Stimulated activated CD4-positive, alpha-beta T cell treated with anti-CD3 and anti-CD28 coated beads, Interleukin-12 subunit alpha, Interleukin-12 subunit beta, amount 100 ng/mL, for 4 hours (primary cell): ENCODE results near the gene RBM47.
"Not testable (repeated sequence)": the region's sequence is repeated elsewhere in the genome, so short reads cannot be mapped to it uniquely, and the experiment has no call there.

Experiments used
- DNase-seq: peaks from one replicate; pipeline ENCODE4 v3.0.0-alpha.2; 2020

RBM47 gene

GRCh38 chr4:40524366-40525041 lies 105.2 kb downstream of the RBM47 start:
- no peak for DNase-seq

DNA sequence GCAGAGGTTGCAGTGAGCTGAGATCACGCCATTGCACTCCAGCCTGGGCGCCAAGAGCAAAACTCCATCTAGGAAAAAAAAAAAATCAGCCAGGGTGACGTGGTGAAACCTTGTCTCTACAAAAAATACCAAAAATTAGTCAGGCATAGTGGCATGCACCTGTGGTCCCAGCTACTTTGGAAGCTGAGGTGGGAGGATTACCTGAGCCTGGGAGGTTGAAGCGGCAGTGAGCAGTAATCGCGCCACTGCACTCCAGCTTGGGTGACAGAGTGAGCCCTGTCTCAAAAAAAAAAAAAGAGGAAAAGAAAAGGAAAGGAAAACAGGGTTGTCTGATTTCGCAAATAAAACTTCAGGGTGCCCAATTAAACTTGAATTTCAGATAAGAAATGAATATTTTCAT lies 106.1 kb downstream of the RBM47 start:
- DNase-seq = no peak

DNA sequence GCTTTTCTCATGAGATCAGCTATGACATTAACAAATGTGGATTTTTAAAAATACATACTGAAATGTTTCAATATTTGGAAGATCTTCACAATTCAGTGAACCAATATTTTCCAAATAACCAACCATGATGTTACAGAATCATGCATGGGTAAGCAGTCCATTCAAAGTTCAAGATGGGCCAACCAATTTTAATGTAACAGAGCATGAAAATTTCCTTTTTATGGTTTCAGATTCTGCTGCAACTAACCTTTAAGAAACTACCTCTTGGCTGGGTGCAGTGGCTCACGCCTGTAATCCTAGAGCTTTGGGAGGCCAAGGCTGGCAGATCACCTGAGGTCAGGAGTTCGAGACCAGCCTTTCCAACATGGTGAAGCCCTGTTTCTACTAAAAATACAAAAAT lies 107.7 kb downstream of the RBM47 start:
- no peak for DNase-seq

DNA sequence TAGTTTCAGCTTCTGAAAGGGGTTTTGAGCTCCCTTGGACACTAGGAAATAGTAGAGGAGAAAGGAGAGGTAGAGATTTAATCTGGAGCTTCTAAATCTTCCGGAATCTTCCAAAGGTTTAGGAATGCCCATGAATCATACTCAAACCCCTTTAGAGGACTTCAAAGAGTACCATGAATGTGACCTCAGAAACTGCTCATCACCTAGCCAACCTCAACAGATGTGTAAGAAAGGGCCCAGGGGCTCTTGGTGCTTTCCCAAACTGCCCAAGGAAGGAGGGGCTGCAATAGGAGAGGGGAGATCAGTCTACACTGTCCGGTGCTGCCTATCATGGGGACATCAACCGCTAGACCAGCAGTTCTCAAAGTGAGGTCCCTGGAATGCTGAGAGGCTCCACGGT lies 109.1 kb downstream of the RBM47 start:
- no peak for DNase-seq

GRCh38 chr4:40517081-40517480 lies 112.6 kb downstream of the RBM47 start:
- not testable (repeated sequence) for DNase-seq

- DNase-seq = no peak
These were observed 113.0 kb downstream of the RBM47 start for GRCh38 chr4:40516651-40517050.

DNA sequence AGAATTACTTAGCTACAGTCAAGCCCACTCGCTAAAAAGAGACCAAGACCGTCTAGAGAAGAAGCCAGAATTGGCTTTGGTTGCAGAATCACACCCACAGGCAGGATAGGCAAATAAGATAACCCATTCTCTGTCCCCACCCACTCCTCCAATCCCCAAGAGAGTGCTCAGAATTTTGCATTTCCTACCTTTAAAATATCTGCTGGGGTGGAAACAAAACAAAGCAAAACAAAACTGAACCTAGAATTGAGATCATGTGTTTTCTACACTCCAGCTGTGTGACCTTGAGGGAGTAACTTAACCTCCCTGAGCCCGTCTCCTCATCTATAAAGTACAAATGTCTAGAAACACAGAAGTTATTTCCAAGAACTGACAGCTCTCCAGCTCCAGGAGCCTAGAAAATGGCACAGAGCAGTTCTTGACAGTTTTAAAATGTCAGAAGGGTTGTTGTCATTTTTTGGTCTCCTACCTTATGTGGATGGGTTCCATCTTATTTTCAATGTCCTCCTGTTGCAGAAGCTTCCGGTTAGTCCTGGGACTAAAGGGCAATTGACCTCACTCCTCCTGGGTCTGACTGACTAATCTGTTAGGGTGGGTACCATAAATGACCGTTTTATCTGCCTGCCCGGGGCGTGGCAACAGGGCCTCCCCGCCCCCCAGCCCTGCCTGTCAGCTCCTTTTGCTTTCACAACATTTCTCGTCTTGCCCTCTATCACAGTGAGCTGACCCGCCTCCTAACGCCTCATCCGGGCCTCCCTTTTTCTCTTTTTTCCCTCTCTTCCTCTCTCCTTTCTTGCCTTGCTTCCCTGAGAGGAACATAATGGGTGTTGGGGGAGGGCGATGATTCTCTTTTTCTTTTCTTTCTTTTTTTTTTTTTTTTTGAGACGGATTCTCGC lies 114.0 kb downstream of the RBM47 start:
- no peak for DNase-seq

DNA sequence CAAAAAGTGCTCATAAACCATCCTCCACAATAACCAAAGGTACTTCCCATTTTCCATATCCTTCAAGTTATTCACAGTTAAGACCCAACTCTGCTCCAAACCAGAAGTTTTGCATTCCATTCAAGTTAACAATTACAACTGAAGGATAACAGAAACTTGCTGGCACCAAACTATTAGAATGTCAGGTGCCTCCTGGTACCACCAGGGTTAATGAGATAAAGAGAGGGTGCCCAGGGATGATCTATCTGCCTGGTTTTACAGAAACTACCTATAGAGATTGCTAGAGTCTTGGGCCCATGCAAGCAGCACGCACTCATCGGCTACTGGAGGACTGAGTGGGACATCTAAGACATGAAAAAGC lies 114.6 kb downstream of the RBM47 start:
- no peak for DNase-seq

DNA sequence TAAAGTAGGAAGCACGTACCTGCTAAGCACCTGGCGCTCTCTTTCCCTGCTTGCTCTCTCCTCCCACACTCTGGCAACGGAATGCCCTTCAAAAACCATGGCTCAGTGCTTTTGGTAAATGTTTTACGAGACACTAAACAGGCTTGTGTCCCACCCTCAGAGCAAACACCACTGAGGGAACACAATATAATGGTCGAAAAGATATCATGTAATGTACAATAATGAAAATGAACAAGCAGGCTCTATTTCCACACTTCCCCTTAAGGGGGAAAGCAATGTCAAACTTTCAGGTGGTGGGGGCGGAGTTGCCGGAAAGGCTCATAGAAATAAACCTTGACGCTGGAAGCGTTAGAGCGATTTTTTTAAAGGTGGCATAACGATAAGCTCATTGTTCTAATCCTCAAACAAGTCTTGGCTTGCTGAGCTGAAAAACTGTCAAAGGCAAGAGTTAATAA lies 115.1 kb downstream of the RBM47 start:
- DNase-seq = no peak

DNA sequence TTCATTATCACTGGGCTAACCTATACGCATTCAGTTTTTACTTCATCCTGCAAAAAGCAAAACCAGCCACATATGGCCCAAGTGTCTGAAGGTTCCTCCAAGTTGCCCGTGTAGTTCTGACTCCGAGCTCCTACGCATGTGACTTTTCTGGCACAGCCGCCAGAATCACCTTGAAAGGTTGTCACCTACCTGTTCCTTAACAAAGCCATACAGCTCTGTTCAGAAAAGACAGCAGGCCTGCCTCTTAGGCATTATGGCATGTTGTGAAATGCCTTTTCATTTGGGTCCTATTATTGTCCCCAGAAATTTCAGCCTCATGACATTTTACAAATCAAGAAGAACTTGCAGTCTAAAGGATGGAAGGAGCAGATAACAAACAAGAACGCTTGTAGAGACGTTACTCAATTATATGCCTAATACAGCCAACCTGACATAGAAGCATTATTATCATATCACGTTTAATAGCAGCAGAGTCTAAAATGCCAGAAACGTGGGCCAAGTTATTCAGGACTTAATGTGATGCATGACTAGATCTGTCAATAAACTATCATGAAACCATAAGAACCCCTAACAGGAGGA lies 118.5 kb downstream of the RBM47 start:
- DNase-seq = no peak

- no peak for DNase-seq
These were observed 121.7 kb downstream of the RBM47 start for GRCh38 chr4:40507977-40508376.

- no peak for DNase-seq
These were observed 123.2 kb downstream of the RBM47 start for GRCh38 chr4:40506492-40506891.

GRCh38 chr4:40506066-40506465 lies 123.6 kb downstream of the RBM47 start:
- no peak for DNase-seq

GRCh38 chr4:40502934-40503333 lies 126.7 kb downstream of the RBM47 start:
- no peak for DNase-seq

DNA sequence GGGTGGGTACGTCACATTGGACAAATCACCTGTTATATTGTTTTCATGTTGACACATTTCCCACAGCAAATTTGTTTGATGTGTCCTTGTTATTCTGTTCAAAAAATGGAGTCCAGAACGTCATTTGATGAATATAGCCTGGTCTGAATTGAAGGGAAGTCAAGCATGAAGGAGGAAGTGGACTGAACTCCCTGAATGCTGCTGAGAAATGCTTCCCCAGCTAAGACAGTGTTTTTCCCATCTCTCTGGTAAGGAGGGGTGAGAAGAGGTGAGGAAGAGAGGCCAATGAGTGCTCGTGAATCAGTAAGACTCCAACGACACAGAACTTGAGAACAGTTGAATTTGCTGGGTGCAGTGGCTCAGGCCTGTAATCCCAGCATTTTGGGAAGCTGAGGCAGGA lies 127.4 kb downstream of the RBM47 start:
- DNase-seq = no peak

DNA sequence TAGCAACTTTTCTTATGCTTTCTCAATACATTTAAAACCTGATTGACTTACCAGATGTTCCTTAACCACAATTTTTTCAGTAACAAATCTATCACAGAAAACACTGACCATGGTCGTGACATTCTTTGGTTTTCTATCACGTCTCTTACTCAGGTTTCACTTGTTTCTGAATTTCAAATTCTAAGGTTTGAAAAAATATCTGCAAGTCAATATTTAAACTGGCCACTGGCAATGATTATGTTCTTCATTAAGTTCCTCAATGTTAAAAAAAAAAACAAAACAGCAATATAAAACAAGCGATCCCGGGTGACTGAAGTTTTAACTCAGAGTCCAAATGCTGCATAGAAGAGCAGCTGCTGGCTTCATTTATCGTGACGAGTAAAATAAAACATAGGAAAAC lies 128.9 kb downstream of the RBM47 start:
- no peak for DNase-seq

DNA sequence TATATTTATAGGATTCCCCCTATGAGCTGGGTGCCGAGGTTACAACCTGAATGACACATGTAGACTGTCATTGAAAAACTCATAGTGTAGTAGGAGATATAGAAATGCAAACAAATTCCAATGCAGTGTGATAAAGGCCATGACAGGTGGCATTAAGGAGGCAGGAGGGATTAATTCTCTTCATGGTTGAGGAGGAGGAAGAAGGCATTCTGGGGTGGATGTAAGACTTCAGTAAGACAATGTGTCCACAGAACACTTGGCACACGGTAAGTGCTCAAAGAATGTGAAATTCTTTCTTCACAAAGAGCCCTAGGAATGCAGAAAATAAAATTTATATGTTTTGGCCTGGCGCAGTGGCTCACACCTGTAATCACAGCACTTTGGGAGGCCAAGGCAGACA lies 136.5 kb downstream of the RBM47 start:
- no peak for DNase-seq

DNA sequence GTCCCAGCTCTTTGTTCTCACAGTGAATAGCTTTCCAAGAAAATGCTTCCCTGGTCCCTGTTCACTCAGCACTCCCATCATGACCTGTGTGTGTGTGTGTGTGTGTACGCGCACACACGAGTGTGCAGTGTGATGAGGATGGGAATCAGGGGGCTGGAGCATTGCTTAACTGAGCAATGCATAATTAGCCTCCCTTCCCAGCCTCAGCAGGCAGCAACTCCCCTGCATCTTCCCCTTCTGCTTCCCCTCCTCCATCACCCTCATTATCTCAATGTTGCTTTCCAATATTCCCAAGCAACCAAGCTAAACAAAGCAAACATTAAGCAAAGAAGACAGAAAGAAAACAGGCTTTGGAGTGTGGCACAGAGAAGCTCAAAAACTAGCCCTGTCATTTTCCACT lies 137.0 kb downstream of the RBM47 start:
- no peak for DNase-seq

DNA sequence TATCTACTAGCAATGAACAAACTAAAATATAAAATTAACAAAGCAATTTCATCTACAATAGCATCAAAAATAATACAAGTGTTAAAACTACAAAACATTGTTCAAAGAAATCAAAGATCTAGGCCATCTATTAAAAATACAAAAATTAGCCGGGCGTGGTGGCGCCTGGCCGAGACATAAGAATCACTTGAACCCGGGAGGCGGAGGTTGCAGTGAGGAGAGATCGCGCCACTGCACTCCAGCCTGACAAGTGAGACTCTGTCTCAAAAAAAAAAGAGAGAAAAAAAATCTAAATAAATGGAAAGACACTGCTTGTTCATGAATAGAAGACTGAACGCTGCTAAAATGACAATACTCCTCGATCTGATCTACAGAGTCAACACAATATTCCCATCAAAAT lies 139.2 kb downstream of the RBM47 start:
- DNase-seq = no peak

DNA sequence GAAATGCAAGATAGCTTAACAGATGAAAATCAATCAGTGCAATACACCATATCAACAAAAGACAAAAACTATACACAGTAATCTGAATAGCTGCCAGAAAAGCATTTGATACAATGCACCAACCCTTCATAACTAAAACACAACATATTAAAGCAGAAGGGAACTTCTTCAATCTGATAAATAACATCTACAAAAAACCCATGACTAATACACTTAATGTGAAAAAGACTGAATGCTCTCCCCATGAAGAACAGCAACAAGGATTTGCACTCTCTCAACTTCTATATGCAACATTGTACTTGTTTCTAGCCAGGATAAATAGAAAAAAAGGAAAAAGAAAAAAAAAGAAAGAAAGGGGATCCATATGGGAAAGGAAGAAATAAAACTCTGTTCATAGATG lies 139.7 kb downstream of the RBM47 start:
- no peak for DNase-seq

DNA sequence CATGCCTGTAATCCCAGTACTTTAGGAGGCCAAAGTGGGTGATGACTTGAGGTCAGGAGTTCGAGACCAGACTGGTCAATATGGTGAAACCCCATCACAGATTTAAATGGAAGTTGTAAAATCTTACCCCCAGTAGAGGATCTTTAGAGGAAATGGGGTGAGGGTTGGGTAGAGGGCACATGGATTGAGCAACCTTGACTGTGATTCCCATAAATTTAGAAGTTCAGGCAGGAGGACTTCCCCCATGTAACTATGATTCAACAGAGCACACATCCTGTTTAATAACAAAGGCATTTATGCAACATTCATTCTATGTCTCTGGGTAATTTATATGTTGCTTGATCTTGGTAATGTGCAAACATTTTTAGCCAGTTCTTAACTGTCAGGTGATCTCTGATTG lies 143.1 kb downstream of the RBM47 start:
- DNase-seq = no peak

DNA sequence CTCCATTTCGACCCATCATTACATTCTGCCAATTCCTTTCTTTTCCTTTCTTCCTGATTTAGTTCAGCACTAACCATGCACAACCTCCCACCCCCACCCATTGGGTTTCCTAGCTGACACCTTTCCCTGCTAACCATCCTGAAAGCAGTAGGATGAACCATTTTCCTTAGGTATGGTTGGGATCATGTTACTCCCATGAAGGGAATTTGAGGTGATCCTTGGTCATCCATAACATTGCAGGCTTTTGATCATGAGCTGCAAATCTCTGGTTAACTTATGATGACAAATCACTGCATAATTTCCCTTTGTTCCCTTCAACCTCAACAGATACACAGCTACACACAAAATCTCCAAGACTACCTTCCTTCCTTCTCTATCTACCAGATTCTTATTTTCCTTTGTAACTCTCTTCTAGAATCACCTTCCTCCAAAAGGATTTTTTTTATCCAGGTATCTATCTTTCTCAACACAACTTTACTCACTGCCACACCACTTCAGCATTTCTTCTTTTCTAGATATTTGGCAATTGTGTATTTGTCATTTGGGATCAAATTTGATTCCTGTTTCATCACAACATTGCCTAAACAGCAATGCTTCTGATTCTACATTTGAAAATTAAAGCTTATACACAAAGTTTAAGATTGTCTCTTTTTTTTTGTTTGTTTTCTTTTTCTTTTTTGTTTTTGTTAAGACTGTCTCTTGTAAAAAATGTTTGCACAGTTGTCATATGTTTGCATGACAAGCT lies 145.1 kb downstream of the RBM47 start:
- no peak for DNase-seq

DNA sequence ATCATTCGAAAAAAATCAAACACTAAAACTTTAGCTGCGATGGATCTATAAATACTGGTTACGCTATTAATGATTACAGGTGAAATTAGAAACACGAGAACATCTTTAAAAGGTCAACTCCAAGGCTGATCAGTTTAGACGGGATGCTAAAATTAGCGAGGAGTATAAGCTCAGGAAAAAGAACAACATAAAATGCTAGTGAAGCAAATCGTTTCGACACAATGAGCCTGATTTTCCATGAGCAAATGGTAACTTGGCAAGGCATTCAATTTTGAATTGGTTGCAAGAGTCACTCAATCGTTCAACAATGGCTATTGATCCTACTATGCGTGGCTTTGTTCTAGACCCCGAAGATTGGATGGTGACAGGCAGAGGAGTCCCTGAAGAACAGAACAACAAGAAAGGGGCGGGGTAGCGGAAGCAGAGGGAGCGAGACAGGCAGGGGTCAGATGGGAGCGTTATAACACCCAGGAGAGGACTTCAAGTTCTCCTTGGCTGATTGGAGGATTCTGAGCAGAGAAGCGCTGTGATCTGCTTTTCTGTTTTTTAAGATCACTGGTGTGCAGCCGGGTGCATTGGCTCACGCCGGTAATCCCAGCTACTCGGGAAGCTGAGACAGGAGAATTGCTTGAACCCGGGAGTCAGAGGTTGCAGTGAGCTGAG lies 146.5 kb downstream of the RBM47 start:
- no peak for DNase-seq
